Liver (tissue), 4 donors: ENCODE measurements around the gene MEX3C. TPM values are rescaled to one million over a fixed set of nuclear protein-coding genes. Genes with fewer than 3 reads are reported as not detected.

Experiments used
- polyA plus RNA-seq, 2 donors: library from polyadenylated mRNA; stranded (reverse) in 1 of 2; unstranded in 1 of 2; fragments of 200-250 nt in 1 of 2; fragments of >200 nt in 1 of 2; fragmentation: Nextera tagmentation in 1 of 2; extraction: Ambion mirVana in 1 of 2; gene quantifications; one replicate each; pipeline versions ENCODE4 v1.2.1 to v1.2.3, GENCODE V29; 2013 to 2015
- total RNA-seq, 2 donors: library from RNA; depleted of rRNA; stranded (reverse); fragments of >200 nt; gene quantifications; one replicate each; pipeline ENCODE4 v1.2.3, GENCODE V29; 2014
- donor health status: healthy.
- donor health status: healthy.
- donor health status: healthy.

Gene MEX3C
- total and polyA plus RNA-seq, 4 donors = 2.7 to 16.1 (median 8.6) TPM

Other genes with a start within 250 kb of the MEX3C start
- gene ELAC1, start 229.6 kb downstream of the MEX3C start, total RNA-seq = 10 to 100 TPM in 1 of 2 donors, 1 to 10 TPM in 1; 4.9 to 10.2 TPM
- gene ELAC1, start 229.6 kb downstream of the MEX3C start, polyA plus RNA-seq = 1 to 10 TPM; 6.4 to 7.6 TPM
- gene SMAD4, start 167.5 kb downstream of the MEX3C start, total RNA-seq = 10 to 100 TPM; 38.3 to 65.3 TPM
- 10 to 100 TPM in 1 of 2 donors, 1 to 10 TPM in 1; 9.3 to 20.0 TPM for gene SMAD4, start 167.5 kb downstream of the MEX3C start, polyA plus RNA-seq